ENCODE measurements around the gene RHOU. TPM values are rescaled to one million over a fixed set of nuclear protein-coding genes. Genes with fewer than 3 reads are reported as not detected.

RHOU gene
- total RNA-seq, 2 donors from 2014 or later: 15.7 to 24.6 TPM

- intact Hi-C loops (cut with DNase I): no loop called here
- DNase-seq (ENCODE audit: low spot score): no peak
These were observed 43.7 kb downstream of the RHOU start for GRCh38 chr1:228778961-228779360.

DNA sequence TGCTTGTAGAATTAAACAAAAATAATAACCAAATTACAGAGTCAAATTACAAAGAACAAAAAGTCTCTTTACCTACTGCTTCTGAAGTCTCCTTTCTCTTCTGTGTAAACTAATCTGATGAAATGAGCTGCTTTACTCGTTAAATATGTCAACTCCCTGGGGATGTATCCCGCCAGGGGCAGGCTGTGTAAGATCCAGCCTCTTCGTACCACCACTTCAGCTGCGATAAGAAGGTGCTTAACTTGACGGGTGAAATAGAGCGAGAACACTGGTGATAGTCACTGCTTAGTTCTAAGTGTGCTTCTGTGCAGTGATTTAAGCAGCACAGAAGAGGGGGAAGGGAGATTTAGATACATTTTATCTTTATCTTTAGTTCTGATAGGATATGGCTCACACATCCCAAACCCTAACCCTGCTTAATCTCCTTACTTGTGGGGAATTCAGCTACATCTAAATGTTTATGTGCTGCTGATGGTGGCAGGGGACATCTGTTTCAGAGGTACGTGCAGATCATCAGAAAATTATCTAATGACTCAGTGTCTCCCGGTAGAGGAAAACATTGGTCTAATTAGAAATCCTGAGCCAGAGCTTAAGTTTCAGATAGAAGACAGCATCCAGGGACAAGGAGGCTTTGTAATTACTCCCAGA, 46.0 kb downstream of the RHOU start:
- no peak for DNase-seq (ENCODE audit: low spot score)
- intact Hi-C loops (cut with DNase I): no loop called here

GRCh38 chr1:228781809-228782661, 46.8 kb downstream of the RHOU start:
- no peak for DNase-seq (ENCODE audit: low spot score)
- intact Hi-C loops (cut with DNase I): no loop called here

GRCh38 chr1:228782662-228783417, 47.6 kb downstream of the RHOU start:
- intact Hi-C loops (cut with DNase I): no loop called here
- no peak for DNase-seq (ENCODE audit: low spot score)

- DNase-seq (ENCODE audit: low spot score): no peak
- intact Hi-C loops (cut with DNase I): no loop called here
These were observed 48.2 kb downstream of the RHOU start for GRCh38 chr1:228783418-228784040.

GRCh38 chr1:228784181-228784580, 48.9 kb downstream of the RHOU start:
- no peak for DNase-seq (ENCODE audit: low spot score)
- intact Hi-C loops (cut with DNase I): no loop called here

DNA sequence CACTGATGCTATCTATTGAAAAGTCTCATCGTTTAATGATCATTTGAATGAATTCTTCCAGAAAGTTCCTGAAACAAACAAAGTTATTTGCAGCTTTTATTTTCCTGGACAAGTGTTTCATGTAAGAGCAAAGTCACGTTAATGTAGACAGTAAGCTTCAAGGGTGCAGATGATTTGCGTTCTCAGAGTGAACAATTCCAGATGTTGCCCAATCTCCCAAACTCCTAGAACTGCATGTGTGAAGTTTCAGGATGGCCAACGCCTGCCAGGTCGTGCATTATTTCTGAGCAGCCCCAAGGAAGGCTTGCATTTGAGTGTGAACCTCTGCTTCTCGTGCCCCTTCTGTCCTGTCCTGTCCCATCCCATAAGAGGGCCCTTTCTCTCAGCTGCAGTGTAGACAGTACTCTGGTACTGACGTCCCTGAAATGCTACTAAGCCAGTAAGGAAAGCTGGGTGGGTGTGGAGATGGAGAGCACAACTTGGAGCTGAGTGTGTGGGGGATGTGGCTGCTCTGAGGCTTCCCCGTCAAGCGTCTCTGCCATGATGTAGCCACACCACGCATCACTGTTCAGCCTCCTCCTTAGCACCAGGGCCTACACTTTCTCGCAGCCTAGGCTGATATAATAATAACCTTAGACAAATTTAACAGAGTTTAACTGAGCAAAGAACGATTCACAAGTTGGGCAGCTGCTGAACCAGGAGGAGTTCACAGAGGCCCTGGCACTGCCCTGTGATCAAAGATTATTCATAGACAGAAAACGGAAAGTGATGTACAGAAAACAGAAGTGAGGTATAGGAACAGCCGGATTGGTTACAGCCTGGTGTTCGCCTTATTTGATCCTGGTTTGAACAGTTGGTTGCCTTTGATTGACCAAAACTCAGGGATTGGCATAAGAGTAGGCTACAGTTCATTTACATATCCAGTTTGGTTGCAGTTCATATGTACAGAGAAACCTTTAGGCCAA, 50.4 kb downstream of the RHOU start:
- no peak for DNase-seq (ENCODE audit: low spot score)
- intact Hi-C loops (cut with DNase I): no loop called here

DNA sequence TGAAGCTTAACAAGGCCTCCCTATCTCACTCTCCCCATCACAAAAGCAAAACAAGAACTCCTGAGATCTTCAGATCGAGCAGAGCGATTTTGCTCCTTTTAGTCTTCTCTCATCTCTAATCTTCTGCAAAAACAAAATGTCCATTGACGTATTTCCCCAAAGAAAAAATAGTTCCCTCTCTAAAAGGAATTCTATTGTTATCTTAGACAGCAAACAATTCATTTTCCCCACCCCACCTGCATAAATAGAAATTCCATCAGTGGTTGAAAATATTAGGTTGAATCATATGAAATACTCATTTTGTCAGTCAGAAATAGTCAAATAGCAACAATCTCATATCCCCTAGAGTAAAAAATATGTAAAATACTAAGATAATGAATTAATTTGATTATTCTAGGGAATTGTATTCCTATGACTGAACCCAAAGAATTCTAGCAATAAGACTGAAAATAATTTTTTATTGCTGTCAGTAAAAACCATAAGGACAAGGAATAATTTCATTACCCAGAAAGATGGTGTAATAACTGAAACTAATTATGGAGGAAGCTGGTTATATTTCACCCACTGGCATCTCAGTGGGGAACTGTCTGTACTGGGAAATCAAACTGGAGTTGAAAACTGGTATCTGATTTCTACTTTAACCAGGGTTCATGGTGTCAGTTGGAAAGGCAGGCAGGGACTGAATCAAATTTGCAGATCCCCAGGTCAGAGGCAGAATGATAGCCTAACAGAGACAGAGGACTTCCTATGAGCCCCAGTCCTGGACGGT, 51.3 kb downstream of the RHOU start:
- intact Hi-C loops (cut with DNase I): no loop called here
- DNase-seq (ENCODE audit: low spot score): no peak

GRCh38 chr1:228791791-228792190, 56.5 kb downstream of the RHOU start:
- intact Hi-C loops (cut with DNase I): loop anchor here in 1 of 2 donors (5.0 kb wide), 1 partner anchor 696 kb away; no protein-coding TSS in a partner anchor
- DNase-seq (ENCODE audit: low spot score): no peak

- intact Hi-C loops (cut with DNase I): loop anchor here in 1 of 2 donors (5.0 kb wide), 1 partner anchor 695 kb away; no protein-coding TSS in a partner anchor
- DNase-seq (ENCODE audit: low spot score): no peak
These were observed 57.3 kb downstream of the RHOU start for GRCh38 chr1:228792601-228793000.

GRCh38 chr1:228793032-228793431, 57.8 kb downstream of the RHOU start:
- intact Hi-C loops (cut with DNase I): loop anchor here in 1 of 2 donors (5.0 kb wide), 1 partner anchor 694 kb away; no protein-coding TSS in a partner anchor
- no peak for DNase-seq (ENCODE audit: low spot score)

GRCh38 chr1:228794173-228794572, 58.9 kb downstream of the RHOU start:
- intact Hi-C loops (cut with DNase I): loop anchor here in 1 of 2 donors (5.0 kb wide), 1 partner anchor 693 kb away; no protein-coding TSS in a partner anchor
- no peak for DNase-seq (ENCODE audit: low spot score)

DNA sequence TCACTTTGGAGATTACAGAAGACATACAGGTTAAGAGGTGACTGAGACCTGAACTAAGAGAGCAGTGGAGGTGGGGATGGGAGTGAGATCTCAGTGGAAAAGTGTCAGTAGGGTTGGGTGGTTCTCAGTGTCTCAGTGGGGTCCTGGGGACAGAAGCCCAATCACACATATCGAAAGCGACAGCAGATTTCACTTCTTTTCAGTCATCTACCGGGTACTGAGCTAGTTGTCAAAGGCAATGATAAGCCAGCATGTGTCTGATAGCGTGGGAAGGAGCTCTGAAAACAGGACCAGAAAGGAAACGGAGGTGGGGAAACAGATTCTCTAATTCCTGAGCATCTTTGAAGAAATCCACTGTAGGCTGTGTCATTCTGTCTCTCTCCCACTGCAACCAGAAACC, 59.5 kb downstream of the RHOU start:
- DNase-seq (ENCODE audit: low spot score): no peak
- intact Hi-C loops (cut with DNase I): loop anchor here in 1 of 2 donors (5.0 kb wide), 1 partner anchor 692 kb away; no protein-coding TSS in a partner anchor

DNA sequence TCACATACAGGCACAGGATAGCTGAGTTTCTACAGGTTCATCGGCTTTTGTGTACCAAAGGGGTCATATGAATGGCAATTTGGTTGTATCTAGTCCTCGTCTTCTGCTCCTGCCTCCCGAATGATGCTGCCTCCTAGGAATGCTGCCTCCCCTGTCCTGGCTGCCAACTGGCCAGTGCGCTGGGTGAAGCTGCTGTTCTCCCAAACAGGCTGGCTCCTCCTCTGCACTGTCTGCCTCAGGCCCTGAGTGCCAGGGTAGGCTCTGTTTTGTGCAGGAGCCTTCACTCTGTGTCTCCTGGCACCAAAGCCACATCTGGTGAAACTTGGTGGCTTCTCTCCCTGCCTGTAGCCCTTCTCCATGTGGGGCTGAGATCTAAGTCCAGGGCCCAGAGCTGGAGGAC, 60.3 kb downstream of the RHOU start:
- DNase-seq (ENCODE audit: low spot score): no peak
- intact Hi-C loops (cut with DNase I): no loop called here

Data from posterior vena cava (tissue), 2 donors.